Measurements from ENCODE around the gene HMOX2. TPM values are rescaled to one million over a fixed set of nuclear protein-coding genes. Genes with fewer than 3 reads are reported as not detected.

HMOX2 gene
- total RNA-seq, 6 donors from 2014 or later: 22.0 to 93.9 (median 53.8) TPM

DNA sequence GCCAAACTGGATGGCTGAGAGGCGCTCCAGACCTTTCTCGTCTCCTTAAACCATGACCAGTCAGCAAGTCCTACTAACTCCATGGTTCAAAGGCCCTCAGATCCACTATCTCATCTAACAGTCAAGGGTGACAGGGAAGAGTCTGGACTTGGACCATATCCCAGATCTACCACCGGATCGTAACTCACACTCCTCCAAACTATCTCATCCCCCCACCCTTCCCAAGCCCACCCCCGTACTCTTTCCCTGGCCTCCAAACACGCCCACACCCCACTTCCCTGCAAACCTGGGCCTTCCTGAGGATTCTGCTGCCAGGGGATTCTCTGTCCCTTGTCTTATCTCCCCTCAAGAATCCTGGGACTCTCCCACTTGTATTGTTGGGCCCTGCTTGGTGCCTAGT is 57.3 kb downstream of the HMOX2 start:
- H3K9me3 ChIP-seq: no peaks in the 10 kb centered on the region
- H3K27ac ChIP-seq: no peak overlapping the region
- 83 to 89% methylated on average over 6 of the region's 6 CpGs for WGBS, 2 donors
- peaks cover 0 to 3% (median 0%) of the 10 kb centered on the region in 4 donors for H3K36me3 ChIP-seq
- no peaks in the 10 kb centered on the region for H3K27me3 ChIP-seq
- DNase-seq: no peak
- H3K4me3 ChIP-seq: no peak overlapping the region
- H3K4me1 ChIP-seq: peaks cover 8 to 14% (median 11%) of the 10 kb centered on the region in 4 donors
- TF ChIP-seq POLR2A (IDR thresholded peaks at IDR 0.05): no peak
- TF ChIP-seq POLR2AphosphoS5 (IDR thresholded peaks at IDR 0.05): no peak
- TF ChIP-seq EP300 (IDR thresholded peaks at IDR 0.05): no peak
- no peak for ATAC-seq (ENCODE audit: low FRiP score in 2 of 2)

- H3K36me3 ChIP-seq: peaks cover 0 to 3% (median 0%) of the 10 kb centered on the region in 4 donors
- DNase-seq (no peak), ATAC-seq (ENCODE audit: low FRiP score in 2 of 2) (no peak)
- H3K4me3 ChIP-seq: no peak overlapping the region
- no peak overlapping the region for H3K27ac ChIP-seq
- 72 to 80% methylated on average over 13 of the region's 13 CpGs for WGBS, 2 donors
- TF ChIP-seq POLR2A (IDR thresholded peaks at IDR 0.05): no peak
- TF ChIP-seq POLR2AphosphoS5 (IDR thresholded peaks at IDR 0.05): no peak
- no peak for TF ChIP-seq EP300 (IDR thresholded peaks at IDR 0.05)
- no peak for TF ChIP-seq CTCF (IDR thresholded peaks at IDR 0.05)
- peaks cover 8 to 16% (median 12%) of the 10 kb centered on the region in 4 donors for H3K4me1 ChIP-seq
- H3K27me3 ChIP-seq: no peaks in the 10 kb centered on the region
- peaks cover 0 to 4% (median under 1%) of the 10 kb centered on the region in 4 donors for H3K9me3 ChIP-seq
Observed at GRCh38 chr16:4534151-4534790, 58.1 kb downstream of the HMOX2 start.

GRCh38 chr16:4535627-4536108 is 59.5 kb downstream of the HMOX2 start:
- DNase-seq: no peak
- no peak overlapping the region for H3K4me3 ChIP-seq
- ATAC-seq (ENCODE audit: low FRiP score in 2 of 2): no peak
- H3K27me3 ChIP-seq: no peaks in the 10 kb centered on the region
- TF ChIP-seq POLR2A (IDR thresholded peaks at IDR 0.05): no peak
- no peak for TF ChIP-seq CTCF (IDR thresholded peaks at IDR 0.05)
- TF ChIP-seq POLR2AphosphoS5 (IDR thresholded peaks at IDR 0.05): no peak
- no peak for TF ChIP-seq EP300 (IDR thresholded peaks at IDR 0.05)
- H3K36me3 ChIP-seq: peaks cover 0 to 3% (median 0%) of the 10 kb centered on the region in 4 donors
- H3K27ac ChIP-seq: no peak overlapping the region
- 68 to 82% methylated on average over 4 to 7 of the region's 7 CpGs for WGBS, 2 donors
- peaks cover 0 to 14% (median 4%) of the 10 kb centered on the region in 4 donors for H3K9me3 ChIP-seq
- H3K4me1 ChIP-seq: peaks cover 8 to 16% (median 12%) of the 10 kb centered on the region in 4 donors

DNA sequence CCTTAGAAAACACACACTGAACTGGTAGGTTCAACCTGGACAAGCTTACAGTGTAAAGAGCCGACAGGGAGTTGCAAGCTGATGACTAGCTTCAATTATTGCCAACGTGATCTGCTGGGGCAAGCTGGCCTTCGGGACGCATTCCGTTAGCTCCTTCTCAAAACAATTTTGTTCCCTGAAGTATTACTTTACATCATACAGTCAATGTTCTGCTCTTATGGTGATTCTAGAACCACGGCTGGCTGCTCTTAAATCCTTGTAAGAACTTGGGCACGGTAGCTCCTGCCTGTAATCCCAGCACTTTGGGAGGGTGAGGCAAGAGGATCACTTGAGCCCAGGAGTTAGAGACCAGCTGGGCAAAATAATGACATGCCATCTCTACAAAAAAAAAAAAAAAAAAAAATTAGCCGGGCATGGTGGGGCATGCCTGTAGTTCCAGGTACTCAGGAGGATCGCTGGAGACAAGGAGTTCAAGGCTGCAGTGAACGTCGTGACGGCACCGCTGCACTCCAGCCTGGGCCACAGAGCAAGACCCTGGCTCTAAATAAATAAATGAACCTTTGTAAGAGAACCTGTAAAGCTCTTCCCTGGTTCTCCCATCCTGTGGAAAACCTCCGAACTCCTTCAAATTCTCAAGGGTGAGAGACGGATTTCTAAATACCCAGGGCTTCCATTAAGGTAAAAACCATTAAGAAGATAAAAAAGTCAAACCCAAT is 60.4 kb downstream of the HMOX2 start:
- no peak for ATAC-seq (ENCODE audit: low FRiP score in 2 of 2)
- Histone ChIP-seq H3K27me3 (no peaks in the 10 kb centered on the region), H3K27ac (no peak overlapping the region), H3K4me3 (no peak overlapping the region), H3K9me3 (peaks cover 0 to 14% (median 4%) of the 10 kb centered on the region in 4 donors), H3K4me1 (peaks cover 8 to 16% (median 12%) of the 10 kb centered on the region in 4 donors), H3K36me3 (peaks cover 0 to 3% (median 0%) of the 10 kb centered on the region in 4 donors)
- WGBS, 2 donors: 90 to 91% methylated on average over 15 of the region's 15 CpGs
- TF ChIP-seq EP300 (IDR thresholded peaks at IDR 0.05) (no peak), POLR2A (IDR thresholded peaks at IDR 0.05) (no peak), CTCF (IDR thresholded peaks at IDR 0.05) (no peak), POLR2AphosphoS5 (IDR thresholded peaks at IDR 0.05) (no peak)
- no peak for DNase-seq

Measured in upper lobe of left lung (tissue), 6 donors.